ENCODE measurements around the gene CSTF2T. TPM values are rescaled to one million over a fixed set of nuclear protein-coding genes. Genes with fewer than 3 reads are reported as not detected.

Gene CSTF2T
- total RNA-seq, 1 donor from 2014 or later: 36.3 TPM

- Mint-ChIP-seq H3K36me3 (ENCODE audit: low read depth, unreplicated experiment) (no peaks in the 10 kb centered on the region), H3K4me3 (ENCODE audit: unreplicated experiment) (no peak overlapping the region), H3K4me1 (ENCODE audit: unreplicated experiment) (no peaks in the 10 kb centered on the region), H3K27ac (ENCODE audit: unreplicated experiment) (no peak overlapping the region), H3K9me3 (ENCODE audit: unreplicated experiment) (no peaks in the 10 kb centered on the region), H3K27me3 (ENCODE audit: unreplicated experiment) (no peaks in the 10 kb centered on the region)
- no peak for DNase-seq (ENCODE audit: low spot score)
- no peak for TF ChIP-seq CTCF (IDR thresholded peaks at IDR 0.05; ENCODE audit: unreplicated experiment)
Observed at GRCh38 chr10:51744235-51745000, 45.0 kb upstream of the CSTF2T start.

DNA sequence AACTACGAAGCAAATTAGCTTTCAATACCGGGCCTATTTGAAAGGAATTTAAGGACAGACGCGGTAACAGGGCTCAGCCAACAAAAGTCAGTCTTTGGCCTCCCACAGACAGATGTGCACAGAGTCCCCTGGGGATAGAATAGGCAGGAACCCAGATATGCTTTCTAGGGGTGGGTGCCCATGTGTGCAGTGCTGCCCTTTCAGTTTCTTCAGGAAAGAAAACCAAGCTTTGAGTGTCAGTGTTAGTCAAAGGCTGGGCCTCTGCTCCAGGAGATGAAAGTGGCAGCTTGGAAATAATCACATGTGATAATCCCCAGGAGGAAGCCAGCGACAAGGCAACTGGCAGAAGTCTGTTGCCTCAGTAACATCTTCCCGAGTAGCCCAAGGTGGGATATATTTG, 43.8 kb upstream of the CSTF2T start:
- Mint-ChIP-seq H3K4me1 (ENCODE audit: unreplicated experiment) (no peaks in the 10 kb centered on the region), H3K27me3 (ENCODE audit: unreplicated experiment) (no peaks in the 10 kb centered on the region), H3K4me3 (ENCODE audit: unreplicated experiment) (no peak overlapping the region), H3K9me3 (ENCODE audit: unreplicated experiment) (no peaks in the 10 kb centered on the region), H3K27ac (ENCODE audit: unreplicated experiment) (no peak overlapping the region), H3K36me3 (ENCODE audit: low read depth, unreplicated experiment) (no peaks in the 10 kb centered on the region)
- no peak for TF ChIP-seq CTCF (IDR thresholded peaks at IDR 0.05; ENCODE audit: unreplicated experiment)
- DNase-seq (ENCODE audit: low spot score): no peak

- H3K4me3 Mint-ChIP-seq (ENCODE audit: unreplicated experiment): no peak overlapping the region
- H3K9me3 Mint-ChIP-seq (ENCODE audit: unreplicated experiment): no peaks in the 10 kb centered on the region
- H3K27me3 Mint-ChIP-seq (ENCODE audit: unreplicated experiment): no peaks in the 10 kb centered on the region
- H3K36me3 Mint-ChIP-seq (ENCODE audit: low read depth, unreplicated experiment): no peaks in the 10 kb centered on the region
- no peak overlapping the region for H3K27ac Mint-ChIP-seq (ENCODE audit: unreplicated experiment)
- H3K4me1 Mint-ChIP-seq (ENCODE audit: unreplicated experiment): peaks cover 4% of the 10 kb centered on the region
- TF ChIP-seq CTCF (IDR thresholded peaks at IDR 0.05; ENCODE audit: unreplicated experiment): no peak
- DNase-seq (ENCODE audit: low spot score): no peak
Observed at GRCh38 chr10:51733057-51733456, 33.7 kb upstream of the CSTF2T start.

DNA sequence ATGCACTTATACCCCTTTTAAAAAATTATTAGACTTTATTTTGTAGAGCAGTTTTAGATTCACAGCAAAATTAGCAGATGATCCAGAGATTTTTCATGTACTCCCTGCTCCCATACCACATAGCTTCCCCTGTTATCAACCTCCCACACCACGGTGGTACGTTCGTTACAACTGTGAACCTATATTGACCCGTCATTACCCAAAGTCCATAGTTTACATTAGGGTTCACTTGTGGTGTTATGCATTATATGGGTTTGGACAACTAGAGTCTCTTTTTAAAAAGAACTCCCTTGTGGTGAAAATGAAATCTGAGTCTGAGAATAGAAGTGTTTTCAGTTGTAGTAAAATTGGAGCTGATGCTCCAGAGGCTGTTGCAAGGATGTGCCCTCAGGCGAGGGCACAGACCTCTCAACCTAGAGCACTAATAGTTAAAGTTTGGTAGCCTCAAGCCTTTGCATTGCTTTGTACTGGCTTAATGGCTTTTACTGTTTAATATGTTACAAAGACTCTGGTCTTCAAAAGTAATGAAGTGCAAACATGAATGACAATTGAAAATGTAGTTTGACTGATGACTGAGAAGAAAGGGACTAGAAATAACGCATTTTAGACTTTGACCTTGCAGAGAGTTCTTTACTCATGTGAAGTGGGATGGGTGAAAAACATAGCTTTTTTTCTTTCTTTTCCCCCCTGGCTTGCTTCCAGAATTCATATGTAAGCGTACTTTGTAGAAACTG, 30.6 kb upstream of the CSTF2T start:
- no peak for TF ChIP-seq CTCF (IDR thresholded peaks at IDR 0.05; ENCODE audit: unreplicated experiment)
- H3K4me3 Mint-ChIP-seq (ENCODE audit: unreplicated experiment): no peak overlapping the region
- no peaks in the 10 kb centered on the region for H3K9me3 Mint-ChIP-seq (ENCODE audit: unreplicated experiment)
- H3K27ac Mint-ChIP-seq (ENCODE audit: unreplicated experiment): no peak overlapping the region
- DNase-seq (ENCODE audit: low spot score): no peak
- H3K27me3 Mint-ChIP-seq (ENCODE audit: unreplicated experiment): no peaks in the 10 kb centered on the region
- no peaks in the 10 kb centered on the region for H3K36me3 Mint-ChIP-seq (ENCODE audit: low read depth, unreplicated experiment)
- peaks cover 4% of the 10 kb centered on the region for H3K4me1 Mint-ChIP-seq (ENCODE audit: unreplicated experiment)

DNA sequence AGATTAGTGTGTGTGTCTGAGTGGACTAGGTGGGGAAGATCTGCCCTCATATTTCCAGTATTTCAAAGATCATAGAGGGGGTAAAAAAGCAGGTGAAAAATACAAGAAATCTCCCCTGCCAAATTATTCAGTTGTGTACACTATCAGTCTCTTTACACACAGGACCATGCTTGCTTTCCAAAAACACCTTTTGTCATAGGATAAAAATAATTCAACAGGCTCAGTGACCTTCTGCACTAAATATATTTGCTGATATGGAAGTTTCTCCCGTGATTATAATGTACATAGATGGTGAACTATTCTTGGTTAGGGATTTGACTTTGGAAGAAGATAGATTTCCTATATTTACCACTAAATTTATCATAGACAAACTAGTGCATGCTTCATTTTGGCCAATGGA, 24.6 kb upstream of the CSTF2T start:
- no peaks in the 10 kb centered on the region for H3K27me3 Mint-ChIP-seq (ENCODE audit: unreplicated experiment)
- peaks cover 2% of the 10 kb centered on the region for H3K4me1 Mint-ChIP-seq (ENCODE audit: unreplicated experiment)
- TF ChIP-seq CTCF (IDR thresholded peaks at IDR 0.05; ENCODE audit: unreplicated experiment): no peak
- no peaks in the 10 kb centered on the region for H3K9me3 Mint-ChIP-seq (ENCODE audit: unreplicated experiment)
- H3K27ac Mint-ChIP-seq (ENCODE audit: unreplicated experiment): no peak overlapping the region
- H3K36me3 Mint-ChIP-seq (ENCODE audit: low read depth, unreplicated experiment): no peaks in the 10 kb centered on the region
- no peak for DNase-seq (ENCODE audit: low spot score)
- no peak overlapping the region for H3K4me3 Mint-ChIP-seq (ENCODE audit: unreplicated experiment)
